Activated CD8-positive, alpha-beta T cell treated with anti-CD3 and anti-CD28 coated beads, Interleukin-2, amount 10 ng/mL, durations not matched to agents 7 days and 5 days (primary cell): Measurements from ENCODE around the gene ZBTB44. TPM values are rescaled to one million over a fixed set of nuclear protein-coding genes. Genes with fewer than 3 reads are reported as not detected.

Source experiments
- ATAC-seq: fragments of 150-1000 bp; cut with Tn5 transposase; one replicate; pipeline ENCODE4 v1.10.0; 2021; ENCODE audit warnings: moderate library complexity
- CTCF ChIA-PET: fragments of 350-600 bp; sonication (Branson Sonifier 250); formaldehyde crosslinking; loops from one replicate; lab custom pipeline; 2021; ENCODE audit warnings: antibody characterized with exemption; lab: Charles Lee
- POLR2A ChIA-PET: fragments of 350-600 bp; sonication (Branson Sonifier 250); formaldehyde crosslinking; loops from one replicate; lab custom pipeline; 2021; ENCODE audit warnings: antibody characterized with exemption; lab: Charles Lee
- DNase-seq: peaks from one replicate; pipeline ENCODE4 v3.0.0-alpha.2; 2020
- H3K27ac Mint-ChIP-seq: one replicate; pipeline ENCODE4 v1.8.0; 2021; ENCODE audit warnings: mild to moderate bottlenecking, mixed read lengths
- H3K27me3 Mint-ChIP-seq: one replicate; pipeline ENCODE4 v1.8.0; 2021; ENCODE audit warnings: low read depth, mixed read lengths
- H3K36me3 Mint-ChIP-seq: one replicate; pipeline ENCODE4 v1.8.0; 2021; ENCODE audit warnings: low read depth, mixed read lengths
- H3K4me1 Mint-ChIP-seq: one replicate; pipeline ENCODE4 v1.8.0; 2021; ENCODE audit warnings: low read depth, mixed read lengths
- H3K4me3 Mint-ChIP-seq: one replicate; pipeline ENCODE4 v1.8.0; 2021; ENCODE audit warnings: mild to moderate bottlenecking, mixed read lengths
- H3K9me3 Mint-ChIP-seq: one replicate; pipeline ENCODE4 v1.8.0; 2022; ENCODE audit warnings: mixed read lengths; ENCODE audit not compliant: insufficient read depth
- total RNA-seq, 2 experiments: library from RNA; stranded (reverse); gene quantifications; one replicate each; pipeline ENCODE4 v1.2.3, GENCODE V29; 2021

Gene ZBTB44
- total RNA-seq, 2 experiments from 2014 or later: 37.8 to 42.1 TPM

DNA sequence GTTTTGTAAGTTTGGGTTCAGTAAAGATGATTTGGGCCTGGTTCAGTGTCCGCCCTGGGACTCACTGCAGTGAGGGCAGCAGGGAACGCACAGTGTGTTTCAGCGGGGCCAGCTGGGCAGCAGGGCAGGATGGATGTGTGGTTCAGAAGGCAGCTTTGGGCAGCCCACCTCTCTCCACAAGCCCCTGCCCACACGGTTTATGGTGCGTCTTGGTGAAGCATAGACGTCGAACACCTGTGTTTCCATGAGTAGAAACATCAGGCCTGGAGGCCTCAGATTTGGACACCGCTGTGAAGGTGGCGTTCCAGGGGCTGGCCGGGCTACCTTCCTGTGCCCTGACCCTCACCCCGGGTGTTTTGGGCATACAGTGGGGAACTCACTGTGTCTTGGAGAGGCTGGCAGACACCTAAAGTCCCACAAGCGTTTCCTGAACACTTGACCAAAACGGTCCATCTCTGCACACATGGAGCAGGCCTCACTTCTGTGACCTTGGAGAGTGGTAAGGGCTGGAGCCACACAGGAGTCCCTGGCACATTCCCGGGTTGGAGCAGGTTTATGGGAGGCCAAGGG, 96.1 kb downstream of the ZBTB44 start:
- no peak overlapping the region for H3K27ac Mint-ChIP-seq
- H3K4me3 Mint-ChIP-seq: no peak overlapping the region
- POLR2A ChIA-PET: no interaction called here
- H3K36me3 Mint-ChIP-seq: no peaks in the 10 kb centered on the region
- no peaks in the 10 kb centered on the region for H3K9me3 Mint-ChIP-seq
- DNase-seq (no peak), ATAC-seq (no peak)
- H3K27me3 Mint-ChIP-seq: peaks cover 8% of the 10 kb centered on the region
- CTCF ChIA-PET: no interaction called here
- H3K4me1 Mint-ChIP-seq: peaks cover 6% of the 10 kb centered on the region

DNA sequence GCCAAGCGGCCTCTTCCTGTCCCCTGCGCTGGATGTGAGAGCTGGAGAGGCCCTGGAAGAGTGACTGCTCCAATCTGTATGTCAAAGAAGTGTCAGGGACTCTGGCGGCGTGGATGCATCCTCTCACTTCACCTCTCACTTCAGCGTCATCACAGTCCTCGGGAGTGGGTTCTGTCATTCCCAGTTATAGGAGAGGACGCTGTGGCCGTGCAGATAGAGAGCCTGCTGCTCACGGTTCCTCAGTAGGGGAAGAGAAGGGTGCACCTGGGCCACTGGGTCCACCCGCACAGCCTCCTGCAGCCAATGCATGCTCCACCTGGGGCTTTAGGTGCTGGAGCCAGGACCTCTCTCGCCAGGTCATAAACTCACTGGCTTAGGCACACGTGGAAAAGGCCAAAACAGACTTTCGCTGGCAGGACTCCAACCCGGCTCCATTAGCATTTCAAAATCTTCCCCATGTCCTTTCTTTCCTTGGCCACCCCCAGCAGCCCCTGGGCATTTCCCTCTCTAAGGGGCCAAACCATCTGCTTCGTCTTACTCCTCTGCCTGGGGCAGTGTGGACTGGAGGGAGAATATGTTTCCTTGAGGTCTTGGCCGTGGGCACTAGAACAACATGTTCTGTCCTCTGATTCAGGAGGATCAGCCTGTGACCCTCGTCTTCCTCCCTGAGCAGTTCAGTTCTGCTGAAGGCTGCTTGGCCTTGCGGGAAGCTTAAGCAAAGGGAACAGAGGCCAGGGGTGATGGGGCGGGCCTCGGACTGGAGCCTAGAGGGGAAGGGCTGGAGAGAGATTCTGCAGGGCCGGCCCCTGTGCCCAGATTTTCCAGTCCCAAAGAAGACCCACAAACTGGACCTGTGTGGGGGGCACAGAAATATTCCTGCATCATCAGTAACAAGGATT, 97.3 kb downstream of the ZBTB44 start:
- H3K4me3 Mint-ChIP-seq: no peak overlapping the region
- H3K27ac Mint-ChIP-seq: no peak overlapping the region
- POLR2A ChIA-PET: no interaction called here
- no peaks in the 10 kb centered on the region for H3K9me3 Mint-ChIP-seq
- no peaks in the 10 kb centered on the region for H3K4me1 Mint-ChIP-seq
- peaks cover 8% of the 10 kb centered on the region for H3K27me3 Mint-ChIP-seq
- no peak for DNase-seq
- CTCF ChIA-PET: no interaction called here
- no peaks in the 10 kb centered on the region for H3K36me3 Mint-ChIP-seq
- no peak for ATAC-seq

DNA sequence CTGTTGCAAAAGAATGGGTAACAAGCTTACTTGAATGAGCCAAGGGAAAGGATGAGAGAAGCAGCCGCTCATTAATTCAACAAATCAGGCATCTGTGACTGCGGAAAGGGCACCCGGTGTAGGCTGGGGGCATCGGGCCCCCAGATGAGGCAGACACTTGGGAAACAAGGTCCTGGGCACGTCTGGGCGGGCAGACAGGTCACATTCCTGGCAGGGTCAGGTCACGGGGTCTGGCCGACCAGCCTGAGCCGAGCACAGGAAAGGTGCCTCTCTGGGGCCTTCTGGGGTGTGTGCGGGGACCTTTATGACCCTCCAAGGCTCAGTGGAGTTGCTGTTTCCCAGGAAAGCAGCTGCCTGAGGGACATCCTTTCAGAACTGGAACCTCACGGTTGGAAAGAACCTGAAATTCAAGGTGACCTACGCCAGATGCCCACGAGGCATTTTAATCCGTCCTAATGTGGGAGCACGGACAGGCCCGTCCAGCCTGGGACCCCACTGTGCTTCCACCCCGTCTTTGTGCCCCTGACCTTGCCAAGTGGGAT, 98.1 kb downstream of the ZBTB44 start:
- ChIA-PET POLR2A (no interaction called here), CTCF (no interaction called here)
- no peak for DNase-seq
- Mint-ChIP-seq H3K4me3 (no peak overlapping the region), H3K4me1 (no peaks in the 10 kb centered on the region), H3K27ac (no peak overlapping the region), H3K9me3 (no peaks in the 10 kb centered on the region), H3K36me3 (no peaks in the 10 kb centered on the region), H3K27me3 (peaks cover 8% of the 10 kb centered on the region)
- ATAC-seq: no peak

DNA sequence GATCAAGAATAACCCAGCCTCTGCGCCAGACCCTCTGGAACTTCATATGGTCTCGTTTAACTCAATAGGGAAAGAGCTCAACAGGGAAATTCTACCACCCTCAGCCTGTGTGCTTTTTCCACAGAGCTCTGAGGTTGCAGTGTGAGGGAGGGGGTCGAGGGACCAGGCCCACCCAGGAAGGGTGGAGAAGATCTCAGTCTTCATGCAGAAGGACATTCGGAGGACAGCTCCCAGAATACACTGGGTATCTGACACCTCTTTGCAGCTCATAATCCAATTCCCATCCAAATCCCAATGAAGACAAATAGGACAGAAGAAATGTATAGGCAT, 98.5 kb downstream of the ZBTB44 start:
- H3K27me3 Mint-ChIP-seq: peaks cover 8% of the 10 kb centered on the region
- H3K4me3 Mint-ChIP-seq: no peak overlapping the region
- no peaks in the 10 kb centered on the region for H3K4me1 Mint-ChIP-seq
- H3K36me3 Mint-ChIP-seq: no peaks in the 10 kb centered on the region
- DNase-seq: no peak
- CTCF ChIA-PET: no interaction called here
- POLR2A ChIA-PET: interaction anchor here (0.6 kb wide), 1 partner anchor 681 kb away, joined by 4 read pairs; no protein-coding TSS in a partner anchor
- ATAC-seq: no peak
- no peaks in the 10 kb centered on the region for H3K9me3 Mint-ChIP-seq
- no peak overlapping the region for H3K27ac Mint-ChIP-seq

DNA sequence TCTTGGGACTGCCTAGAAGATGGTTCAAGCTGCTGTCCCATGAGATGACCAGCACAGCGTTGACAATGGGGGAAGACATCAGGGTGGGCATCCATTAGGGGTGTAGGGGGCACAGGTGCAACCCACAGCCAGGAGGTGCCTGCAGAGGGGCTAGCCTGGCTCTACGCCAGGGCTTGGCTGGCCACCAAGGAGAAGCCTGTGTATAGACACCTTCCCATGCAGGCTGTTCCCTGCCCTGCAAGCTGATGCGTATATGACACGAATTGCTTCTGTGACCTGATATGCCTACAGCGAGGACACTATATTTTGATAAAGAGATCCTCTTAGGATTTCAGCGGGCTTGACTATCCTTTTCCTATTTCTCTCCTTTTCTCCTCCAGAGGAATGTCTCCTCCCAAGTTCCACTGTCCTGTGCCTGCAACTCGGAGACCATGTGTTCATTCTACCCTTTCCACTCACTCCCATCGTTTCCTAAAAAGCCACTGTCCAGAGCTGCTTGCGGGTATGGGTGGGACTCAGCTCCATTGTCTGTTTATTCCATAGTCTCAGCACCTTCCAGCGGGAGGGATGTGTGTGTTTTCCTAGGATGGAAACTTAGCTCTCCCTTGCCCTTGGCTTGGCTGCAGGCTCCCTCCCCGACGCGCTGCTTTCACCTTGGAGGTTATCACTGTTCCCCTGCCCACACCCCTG, 99.0 kb downstream of the ZBTB44 start:
- no peak overlapping the region for H3K4me3 Mint-ChIP-seq
- no peak overlapping the region for H3K27ac Mint-ChIP-seq
- no peaks in the 10 kb centered on the region for H3K9me3 Mint-ChIP-seq
- CTCF ChIA-PET: no interaction called here
- POLR2A ChIA-PET: interaction anchor here (0.6 kb wide), 1 partner anchor 681 kb away, joined by 4 read pairs; no protein-coding TSS in a partner anchor
- peak; percentile 8 for DNase-seq
- H3K36me3 Mint-ChIP-seq: no peaks in the 10 kb centered on the region
- H3K27me3 Mint-ChIP-seq: peaks cover 8% of the 10 kb centered on the region
- no peak for ATAC-seq
- H3K4me1 Mint-ChIP-seq: no peaks in the 10 kb centered on the region

DNA sequence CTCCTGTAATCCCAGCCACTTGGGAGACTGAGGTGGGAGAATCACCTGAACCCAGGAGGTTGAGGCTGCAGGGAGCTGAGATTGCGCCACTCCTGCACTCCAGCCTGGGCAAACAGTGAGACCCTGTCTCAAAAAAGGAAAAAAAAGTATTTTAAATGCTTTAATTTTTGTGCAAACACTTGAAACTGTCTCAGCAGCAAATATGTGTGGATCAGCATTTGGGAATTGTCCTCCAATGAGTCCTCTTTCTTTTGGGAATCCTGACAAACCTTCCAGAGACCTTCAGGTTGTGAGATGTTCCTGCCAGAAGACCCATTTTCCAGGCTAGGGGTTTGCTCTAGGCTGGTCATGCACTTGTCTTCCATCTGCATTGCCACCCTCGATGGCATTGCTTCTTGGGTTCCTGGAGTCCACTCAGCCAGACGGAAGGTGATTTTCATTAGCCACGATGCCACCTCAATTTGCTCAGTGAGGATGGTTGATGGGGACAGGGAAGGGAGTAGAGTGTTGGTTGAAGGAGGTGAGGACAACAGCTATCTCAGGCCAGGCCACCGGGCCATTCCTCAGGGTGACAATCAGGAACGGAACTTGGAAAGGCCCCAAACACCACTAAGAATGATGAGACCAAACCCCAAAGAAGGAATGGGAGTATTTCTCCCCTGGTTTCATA, 99.7 kb downstream of the ZBTB44 start:
- no peak for ATAC-seq
- DNase-seq: peak; percentile 10
- POLR2A ChIA-PET: no interaction called here
- Mint-ChIP-seq H3K4me1 (no peaks in the 10 kb centered on the region), H3K9me3 (no peaks in the 10 kb centered on the region), H3K27ac (no peak overlapping the region), H3K36me3 (no peaks in the 10 kb centered on the region), H3K4me3 (no peak overlapping the region), H3K27me3 (peaks cover 8% of the 10 kb centered on the region)
- CTCF ChIA-PET: no interaction called here

DNA sequence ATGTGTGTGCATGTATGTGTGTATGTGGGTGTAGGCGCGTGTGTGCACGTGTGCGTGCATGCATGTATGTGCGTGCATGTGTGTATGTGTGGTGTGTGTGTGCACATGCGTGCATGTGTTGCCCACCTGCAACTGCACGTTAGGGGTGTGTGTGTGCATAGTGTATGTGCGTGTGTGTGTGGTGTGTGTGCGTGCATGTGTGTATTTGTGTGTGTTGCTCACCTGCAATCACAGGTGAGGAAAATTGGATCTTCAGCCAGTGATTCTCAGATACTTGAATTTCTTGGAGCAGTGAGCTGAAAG, 100.8 kb downstream of the ZBTB44 start:
- no peak overlapping the region for H3K4me3 Mint-ChIP-seq
- ChIA-PET CTCF (no interaction called here), POLR2A (no interaction called here)
- DNase-seq (no peak), ATAC-seq (no peak)
- H3K27me3 Mint-ChIP-seq: peaks cover 8% of the 10 kb centered on the region
- no peaks in the 10 kb centered on the region for H3K9me3 Mint-ChIP-seq
- no peak overlapping the region for H3K27ac Mint-ChIP-seq
- H3K36me3 Mint-ChIP-seq: no peaks in the 10 kb centered on the region
- H3K4me1 Mint-ChIP-seq: no peaks in the 10 kb centered on the region

DNA sequence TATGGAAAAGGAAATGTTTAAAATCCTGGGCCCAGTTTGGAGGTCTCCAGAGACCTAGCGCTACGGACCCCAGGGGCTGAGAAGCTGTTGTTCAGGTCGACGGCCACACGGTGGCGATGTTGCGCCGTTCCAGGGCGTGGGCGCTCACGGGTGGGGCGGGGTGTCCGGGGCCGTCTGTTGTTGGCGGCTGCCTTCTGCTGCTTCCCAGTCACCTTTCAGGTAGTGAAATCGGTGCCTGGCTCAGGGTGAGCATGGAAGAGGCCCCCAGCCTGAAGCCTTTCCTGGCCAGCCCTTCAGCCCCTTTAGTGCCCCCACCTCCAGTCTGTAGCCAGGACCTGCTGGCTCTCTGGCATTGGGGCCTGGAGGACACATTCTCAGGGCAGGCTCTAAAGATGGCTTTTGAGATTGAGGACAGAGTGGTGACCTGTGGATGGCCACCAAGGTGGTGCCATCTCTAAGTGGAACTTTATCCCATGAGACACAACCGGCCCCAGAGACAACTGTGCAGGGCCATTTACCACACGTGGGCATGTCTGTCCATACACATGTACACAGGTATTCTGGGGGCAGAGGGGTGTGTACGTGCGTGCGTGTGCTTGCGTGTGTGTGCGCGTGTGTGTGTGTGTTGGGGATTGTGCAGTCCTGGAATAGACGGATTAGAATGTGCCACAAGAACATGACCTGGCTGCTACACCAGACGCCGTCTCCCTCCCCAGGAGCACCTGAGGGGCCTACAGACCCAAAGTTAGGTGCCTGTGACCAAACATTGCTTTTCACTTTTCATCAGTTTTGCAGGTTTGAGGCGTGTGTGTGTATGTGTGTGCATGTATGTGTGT, 101.4 kb downstream of the ZBTB44 start:
- no peak overlapping the region for H3K4me3 Mint-ChIP-seq
- no peak overlapping the region for H3K27ac Mint-ChIP-seq
- POLR2A ChIA-PET: no interaction called here

DNA sequence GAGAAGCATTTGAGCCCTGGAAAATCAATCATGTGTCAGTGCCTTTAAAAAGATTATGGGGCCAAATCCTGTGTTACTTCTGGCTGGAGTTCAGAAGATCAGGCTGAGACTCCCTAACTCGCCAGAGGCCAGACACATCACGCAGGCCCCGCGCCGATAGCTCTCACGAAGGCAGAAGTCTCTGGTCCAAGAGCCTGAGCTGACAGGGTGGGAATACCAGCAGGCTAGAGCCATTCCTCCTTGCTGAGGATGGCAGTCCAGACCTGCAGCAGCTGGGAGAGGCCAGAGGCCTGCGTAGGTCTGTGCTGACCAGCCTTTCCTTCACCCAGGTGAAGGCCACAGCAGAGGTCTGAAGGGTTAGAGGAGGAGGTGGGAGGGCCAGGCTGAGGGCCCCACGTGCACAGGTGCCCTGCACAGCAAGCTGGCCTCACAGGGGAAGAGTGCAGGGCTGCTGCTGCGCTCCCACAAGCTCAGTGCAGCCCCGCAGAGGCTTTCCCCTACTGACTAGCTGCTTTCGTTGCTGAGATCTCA, 102.2 kb downstream of the ZBTB44 start:
- H3K4me1 Mint-ChIP-seq: no peaks in the 10 kb centered on the region
- peaks cover 8% of the 10 kb centered on the region for H3K27me3 Mint-ChIP-seq
- ChIA-PET CTCF (interaction anchor here (0.5 to 1.6 kb wide), 26 partner anchors 9 to 682 kb away, joined by 3 to 32 read pairs (median 4); partner anchors contain the start of gene ADAMTS8), POLR2A (no interaction called here)
- H3K36me3 Mint-ChIP-seq: no peaks in the 10 kb centered on the region
- DNase-seq (peak; percentile 11), ATAC-seq (no peak)
- no peak overlapping the region for H3K27ac Mint-ChIP-seq
- no peak overlapping the region for H3K4me3 Mint-ChIP-seq
- H3K9me3 Mint-ChIP-seq: no peaks in the 10 kb centered on the region

More for the DNA sequence above, 101.4 kb downstream of the ZBTB44 start:
- Mint-ChIP-seq H3K36me3 (no peaks in the 10 kb centered on the region), H3K9me3 (no peaks in the 10 kb centered on the region), H3K4me1 (no peaks in the 10 kb centered on the region), H3K27me3 (peaks cover 8% of the 10 kb centered on the region)
- ATAC-seq (peak; percentile 92), DNase-seq (peak; percentile 74)
- CTCF ChIA-PET: interaction anchor here (0.5 to 1.6 kb wide), 26 partner anchors 8 to 681 kb away, joined by 3 to 32 read pairs (median 4); partner anchors contain the start of gene ADAMTS8

DNA sequence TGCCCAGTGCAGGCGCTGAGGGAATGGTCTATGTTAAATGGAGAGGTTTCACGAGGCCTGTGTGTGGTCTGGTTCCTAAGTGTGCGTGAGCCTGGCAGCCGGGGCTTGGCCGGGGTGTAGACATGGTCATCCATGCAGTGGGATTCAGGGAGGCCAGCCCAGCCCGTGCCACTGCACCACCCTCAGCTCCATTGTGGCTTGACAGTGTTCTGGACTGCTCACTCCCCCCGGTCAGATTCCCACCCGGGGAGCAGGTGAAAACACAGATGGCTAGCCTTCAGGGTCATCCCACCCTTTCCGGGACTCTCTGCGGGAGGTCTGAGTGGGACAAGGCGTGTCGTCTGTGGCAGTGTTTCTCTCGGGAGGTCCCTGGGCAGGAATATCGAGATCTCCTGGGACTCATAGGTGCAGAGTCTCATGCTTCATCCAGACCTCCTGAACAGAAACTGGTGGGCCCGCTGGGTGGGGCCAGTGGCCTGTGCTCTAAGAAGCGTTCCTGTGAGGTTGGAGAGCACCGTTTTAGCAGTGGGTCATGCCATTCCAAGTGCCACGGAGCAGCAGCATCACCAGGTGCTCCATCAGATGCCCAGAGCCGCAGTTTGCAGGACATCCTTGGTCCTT, 102.8 kb downstream of the ZBTB44 start:
- CTCF ChIA-PET: interaction anchor here (0.8 to 1.6 kb wide), 11 partner anchors 10 to 650 kb away, joined by 3 to 32 read pairs (median 6); partner anchors contain the start of gene ADAMTS8
- POLR2A ChIA-PET: no interaction called here
- no peaks in the 10 kb centered on the region for H3K4me1 Mint-ChIP-seq

More for the DNA sequence above, 102.8 kb downstream of the ZBTB44 start:
- peaks cover 8% of the 10 kb centered on the region for H3K27me3 Mint-ChIP-seq
- no peak for ATAC-seq
- H3K27ac Mint-ChIP-seq: no peak overlapping the region
- no peak overlapping the region for H3K4me3 Mint-ChIP-seq
- no peaks in the 10 kb centered on the region for H3K36me3 Mint-ChIP-seq
- DNase-seq: no peak
- H3K9me3 Mint-ChIP-seq: no peaks in the 10 kb centered on the region
